ENCODE data around the gene NR3C2. TPM values are rescaled to one million over a fixed set of nuclear protein-coding genes. Genes with fewer than 3 reads are reported as not detected.

Gene NR3C2
- total RNA-seq, 1 donor from 2014 or later, result 11.5 TPM

DNA sequence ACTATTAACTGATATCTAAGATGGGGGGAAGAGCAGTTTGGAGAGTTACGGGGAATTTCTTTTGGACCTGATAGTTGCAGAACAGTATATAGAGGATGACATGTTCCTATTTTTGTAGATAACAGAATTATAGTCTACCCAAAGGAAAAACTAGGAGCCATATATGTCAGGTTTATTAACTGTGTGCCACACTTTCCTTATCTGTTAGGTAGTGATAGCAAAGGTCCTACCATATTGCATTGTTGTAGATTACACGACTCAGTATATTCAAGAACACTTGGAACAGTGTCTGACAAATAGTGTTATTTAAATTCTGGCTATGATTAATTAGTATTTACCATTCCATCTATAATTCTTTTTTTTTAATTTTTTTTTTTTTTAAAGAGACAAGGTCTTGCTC, 175.3 kb downstream of the NR3C2 start:
- DNase-seq (ENCODE audit: extremely low spot score, unreplicated experiment), result no peak
- TF ChIP-seq, protein P1, sequence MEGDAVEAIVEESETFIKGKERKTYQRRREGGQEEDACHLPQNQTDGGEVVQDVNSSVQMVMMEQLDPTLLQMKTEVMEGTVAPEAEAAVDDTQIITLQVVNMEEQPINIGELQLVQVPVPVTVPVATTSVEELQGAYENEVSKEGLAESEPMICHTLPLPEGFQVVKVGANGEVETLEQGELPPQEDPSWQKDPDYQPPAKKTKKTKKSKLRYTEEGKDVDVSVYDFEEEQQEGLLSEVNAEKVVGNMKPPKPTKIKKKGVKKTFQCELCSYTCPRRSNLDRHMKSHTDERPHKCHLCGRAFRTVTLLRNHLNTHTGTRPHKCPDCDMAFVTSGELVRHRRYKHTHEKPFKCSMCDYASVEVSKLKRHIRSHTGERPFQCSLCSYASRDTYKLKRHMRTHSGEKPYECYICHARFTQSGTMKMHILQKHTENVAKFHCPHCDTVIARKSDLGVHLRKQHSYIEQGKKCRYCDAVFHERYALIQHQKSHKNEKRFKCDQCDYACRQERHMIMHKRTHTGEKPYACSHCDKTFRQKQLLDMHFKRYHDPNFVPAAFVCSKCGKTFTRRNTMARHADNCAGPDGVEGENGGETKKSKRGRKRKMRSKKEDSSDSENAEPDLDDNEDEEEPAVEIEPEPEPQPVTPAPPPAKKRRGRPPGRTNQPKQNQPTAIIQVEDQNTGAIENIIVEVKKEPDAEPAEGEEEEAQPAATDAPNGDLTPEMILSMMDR (conservative IDR thresholded peaks at IDR 0.05), result no peak
- Mint-ChIP-seq H3K36me3 (no peaks in the 10 kb centered on the region), H3K4me3 (no peak overlapping the region), H3K9me3 (no peaks in the 10 kb centered on the region), H3K27me3 (no peaks in the 10 kb centered on the region), H3K27ac (no peak overlapping the region), H3K4me1 (ENCODE audit: unreplicated experiment) (peaks cover 4% of the 10 kb centered on the region)

DNA sequence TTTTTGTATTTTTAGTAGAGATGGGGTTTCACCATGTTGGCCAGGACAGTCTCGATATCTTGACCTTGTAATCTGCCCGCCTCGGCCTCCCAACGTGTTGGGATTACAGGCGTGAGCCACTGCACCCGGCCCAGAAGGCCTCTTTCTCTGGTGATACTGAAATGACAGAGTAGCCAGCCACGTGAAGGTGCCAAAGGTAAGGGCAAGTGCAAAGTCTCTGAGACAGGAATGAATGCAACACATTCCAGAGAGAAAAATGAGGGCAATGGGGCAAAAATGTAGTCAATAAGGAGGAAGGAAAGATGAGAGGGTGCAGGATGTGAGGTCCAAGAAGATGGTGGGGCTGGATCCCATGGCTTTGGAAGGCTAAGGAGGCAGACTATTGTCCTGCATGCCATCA, 176.0 kb downstream of the NR3C2 start:
- no peaks in the 10 kb centered on the region for H3K36me3 Mint-ChIP-seq
- no peaks in the 10 kb centered on the region for H3K27me3 Mint-ChIP-seq
- H3K4me1 Mint-ChIP-seq (ENCODE audit: unreplicated experiment), result peaks cover 4% of the 10 kb centered on the region
- H3K9me3 Mint-ChIP-seq, result no peaks in the 10 kb centered on the region
- DNase-seq (ENCODE audit: extremely low spot score, unreplicated experiment), result no peak
- H3K27ac Mint-ChIP-seq, result no peak overlapping the region
- H3K4me3 Mint-ChIP-seq, result no peak overlapping the region
- TF ChIP-seq, protein P1 (conservative IDR thresholded peaks at IDR 0.05), result no peak

DNA sequence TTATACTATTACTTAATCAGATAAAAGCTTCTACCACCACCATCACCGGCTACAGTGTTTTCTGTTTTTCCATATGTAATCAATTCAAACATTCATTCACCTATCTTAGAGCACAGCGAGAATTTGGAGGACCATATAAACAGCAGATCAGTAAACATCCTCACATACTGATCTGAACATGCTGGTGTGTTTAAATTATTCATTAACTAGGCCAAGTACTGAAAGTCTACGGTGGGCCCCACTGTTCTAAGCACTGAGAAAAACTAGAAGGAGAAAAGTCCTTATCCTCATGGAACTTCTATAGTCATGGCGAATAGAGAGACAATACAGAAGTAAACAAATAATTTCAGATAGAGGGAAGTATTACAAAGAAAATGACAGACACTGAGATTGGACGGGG, 176.6 kb downstream of the NR3C2 start:
- Mint-ChIP-seq H3K36me3 (no peaks in the 10 kb centered on the region), H3K27ac (no peak overlapping the region), H3K4me3 (no peak overlapping the region), H3K4me1 (ENCODE audit: unreplicated experiment) (peaks cover 4% of the 10 kb centered on the region), H3K27me3 (no peaks in the 10 kb centered on the region), H3K9me3 (no peaks in the 10 kb centered on the region)
- TF ChIP-seq, protein P1 (conservative IDR thresholded peaks at IDR 0.05), result no peak
- DNase-seq (ENCODE audit: extremely low spot score, unreplicated experiment), result no peak

- H3K27ac Mint-ChIP-seq, result no peak overlapping the region
- H3K4me3 Mint-ChIP-seq, result no peak overlapping the region
- H3K27me3 Mint-ChIP-seq, result no peaks in the 10 kb centered on the region
- TF ChIP-seq, protein P1 (conservative IDR thresholded peaks at IDR 0.05), result no peak
- H3K9me3 Mint-ChIP-seq, result no peaks in the 10 kb centered on the region
- DNase-seq (ENCODE audit: extremely low spot score, unreplicated experiment), result no peak
- H3K36me3 Mint-ChIP-seq, result no peaks in the 10 kb centered on the region
- H3K4me1 Mint-ChIP-seq (ENCODE audit: unreplicated experiment), result peaks cover under 1% of the 10 kb centered on the region
Observed at GRCh38 chr4:148263802-148264201, 178.4 kb downstream of the NR3C2 start.

GRCh38 chr4:148263127-148263526, 179.1 kb downstream of the NR3C2 start:
- no peak for DNase-seq (ENCODE audit: extremely low spot score, unreplicated experiment)
- TF ChIP-seq, protein P1 (conservative IDR thresholded peaks at IDR 0.05), result no peak
- H3K27me3 Mint-ChIP-seq, result no peaks in the 10 kb centered on the region
- H3K9me3 Mint-ChIP-seq, result no peaks in the 10 kb centered on the region
- H3K4me1 Mint-ChIP-seq (ENCODE audit: unreplicated experiment), result no peaks in the 10 kb centered on the region
- H3K4me3 Mint-ChIP-seq, result no peak overlapping the region
- H3K27ac Mint-ChIP-seq, result no peak overlapping the region
- no peaks in the 10 kb centered on the region for H3K36me3 Mint-ChIP-seq

GRCh38 chr4:148261848-148262247, 180.4 kb downstream of the NR3C2 start:
- no peaks in the 10 kb centered on the region for H3K27me3 Mint-ChIP-seq
- no peaks in the 10 kb centered on the region for H3K4me1 Mint-ChIP-seq (ENCODE audit: unreplicated experiment)
- no peak for DNase-seq (ENCODE audit: extremely low spot score, unreplicated experiment)
- H3K27ac Mint-ChIP-seq, result no peak overlapping the region
- no peaks in the 10 kb centered on the region for H3K36me3 Mint-ChIP-seq
- no peak overlapping the region for H3K4me3 Mint-ChIP-seq
- TF ChIP-seq, protein P1 (conservative IDR thresholded peaks at IDR 0.05), result no peak
- no peaks in the 10 kb centered on the region for H3K9me3 Mint-ChIP-seq

Measured in type B pancreatic cell (in vitro differentiated cells).